HEK293T (cell line): ENCODE measurements around the gene AGAP1.
"Not testable (repeated sequence)": the region's sequence is repeated elsewhere in the genome, so short reads cannot be mapped to it uniquely, and the experiment has no call there.

Experiments used
- CTCF ChIA-PET: fragments of 350-600 bp; formaldehyde crosslinking; extraction: SDS; loops from one replicate; lab custom pipeline; 2021; ENCODE audit warnings: antibody characterized with exemption, inconsistent platforms; lab: Yijun Ruan, JAX
- POLR2A ChIA-PET: fragments of 350-600 bp; formaldehyde crosslinking; extraction: SDS; loops from one replicate; lab custom pipeline; 2020; ENCODE audit warnings: antibody characterized with exemption, inconsistent platforms; lab: Yijun Ruan, JAX
- DNase-seq: peaks from one replicate; pipeline ENCODE4 v3.0.0; 2012; ENCODE audit warnings: mixed read lengths; ENCODE audit errors: extremely low spot score
- ARNT ChIP-seq: fragments of 450-650 bp; IDR thresholded peaks from 2 replicates; pipeline ENCODE4 v1.6.1; 2017; ENCODE audit warnings: mild to moderate bottlenecking
- BHLHE40 ChIP-seq: fragments of 450-650 bp; IDR thresholded peaks from 2 replicates; pipeline ENCODE4 v1.6.1; 2016; ENCODE audit warnings: mild to moderate bottlenecking, moderate library complexity, borderline replicate concordance
- CTBP1 ChIP-seq: fragments of 450-650 bp; IDR thresholded peaks from 2 replicates; pipeline ENCODE4 v1.6.1; 2016; ENCODE audit warnings: borderline replicate concordance
- ELF4 ChIP-seq: fragments of 450-650 bp; IDR thresholded peaks from 2 replicates; pipeline ENCODE4 v1.6.1; 2017; ENCODE audit warnings: antibody characterized with exemption
- FOXA1 ChIP-seq: fragments of 450-650 bp; IDR thresholded peaks from 2 replicates; pipeline ENCODE4 v1.6.1; 2016; ENCODE audit warnings: mild to moderate bottlenecking
- FOXK2 ChIP-seq: fragments of 450-650 bp; IDR thresholded peaks from 2 replicates; pipeline ENCODE4 v1.6.1; 2016; ENCODE audit warnings: mild to moderate bottlenecking
- FOXM1 ChIP-seq: fragments of 450-650 bp; IDR thresholded peaks from 2 replicates; pipeline ENCODE4 v1.6.1; 2017; ENCODE audit warnings: mild to moderate bottlenecking, borderline replicate concordance
- HDGF ChIP-seq: fragments of 450-650 bp; IDR thresholded peaks from 2 replicates; pipeline ENCODE4 v1.6.1; 2017; ENCODE audit warnings: antibody characterized with exemption, borderline replicate concordance
- L3MBTL2 ChIP-seq: fragments of 450-650 bp; conservative IDR thresholded peaks from 2 replicates; pipeline ENCODE4 v1.6.1; 2016; ENCODE audit warnings: mild to moderate bottlenecking
- LEF1 ChIP-seq: fragments of 450-650 bp; IDR thresholded peaks from 2 replicates; pipeline ENCODE4 v1.6.1; 2017; ENCODE audit warnings: mild to moderate bottlenecking, borderline replicate concordance
- NFRKB ChIP-seq: fragments of 450-650 bp; IDR thresholded peaks from 2 replicates; pipeline ENCODE4 v1.6.1; 2016; ENCODE audit warnings: mild to moderate bottlenecking, moderate library complexity
- PKNOX1 ChIP-seq: fragments of 450-650 bp; IDR thresholded peaks from 2 replicates; pipeline ENCODE4 v1.6.1; 2016
- SP1 ChIP-seq: fragments of 450-650 bp; IDR thresholded peaks from 2 replicates; pipeline ENCODE4 v1.6.1; 2017
- SUZ12 ChIP-seq: fragments of 450-650 bp; IDR thresholded peaks from 2 replicates; pipeline ENCODE4 v1.6.1; 2016; ENCODE audit warnings: mild to moderate bottlenecking
- TARDBP ChIP-seq: fragments of 450-650 bp; IDR thresholded peaks from 2 replicates; pipeline ENCODE4 v1.6.1; 2016
- ZNF384 ChIP-seq: fragments of 450-650 bp; IDR thresholded peaks from 2 replicates; pipeline ENCODE4 v1.6.1; 2016

The AGAP1 gene

GRCh38 chr2:235757640-235758039 lies 263.8 kb downstream of the AGAP1 start:
- no peak for TF ChIP-seq BHLHE40
- no peak for TF ChIP-seq LEF1
- TF ChIP-seq ZNF384, result no peak
- no peak for TF ChIP-seq SUZ12
- TF ChIP-seq CTBP1, result no peak
- no peak for TF ChIP-seq HDGF
- no peak for TF ChIP-seq FOXA1
- TF ChIP-seq NFRKB, result no peak
- TF ChIP-seq ELF4, result no peak
- no peak for TF ChIP-seq TARDBP
- TF ChIP-seq FOXK2, result no peak
- TF ChIP-seq SP1, result no peak
- no peak for TF ChIP-seq PKNOX1
- TF ChIP-seq FOXM1, result no peak
- TF ChIP-seq ARNT, result no peak
- no peak for TF ChIP-seq L3MBTL2
- no peak for DNase-seq
- ChIA-PET CTCF (interaction anchor here (3.2 kb wide), 1 partner anchor 9 kb away, joined by 9 read pairs; no protein-coding TSS in a partner anchor), POLR2A (no interaction called here)

- TF ChIP-seq CTBP1 (no peak), ARNT (no peak), SUZ12 (no peak), ELF4 (no peak), NFRKB (no peak), L3MBTL2 (no peak), FOXK2 (no peak), LEF1 (no peak), HDGF (no peak), PKNOX1 (no peak), ZNF384 (no peak), SP1 (no peak), FOXA1 (no peak), BHLHE40 (no peak), FOXM1 (no peak), TARDBP (no peak)
- CTCF ChIA-PET, result interaction anchor here (0.5 kb wide), 1 partner anchor 355 kb away, joined by 5 read pairs; no protein-coding TSS in a partner anchor
- no peak for DNase-seq
- POLR2A ChIA-PET, result no interaction called here
Measured at GRCh38 chr2:235762832-235763598, 269.2 kb downstream of the AGAP1 start.

GRCh38 chr2:235763816-235764215 lies 270.0 kb downstream of the AGAP1 start:
- no peak for TF ChIP-seq NFRKB
- TF ChIP-seq ARNT, result no peak
- no peak for TF ChIP-seq SUZ12
- no peak for TF ChIP-seq SP1
- TF ChIP-seq TARDBP, result no peak
- no peak for TF ChIP-seq FOXA1
- no peak for TF ChIP-seq ZNF384
- TF ChIP-seq FOXM1, result no peak
- TF ChIP-seq PKNOX1, result no peak
- no peak for TF ChIP-seq ELF4
- TF ChIP-seq CTBP1, result no peak
- no peak for TF ChIP-seq FOXK2
- no peak for TF ChIP-seq HDGF
- no peak for TF ChIP-seq LEF1
- no peak for TF ChIP-seq BHLHE40
- no peak for DNase-seq
- ChIA-PET CTCF (interaction anchor here (0.5 kb wide), 1 partner anchor 356 kb away, joined by 5 read pairs; no protein-coding TSS in a partner anchor), POLR2A (no interaction called here)

GRCh38 chr2:235764478-235764877 lies 270.6 kb downstream of the AGAP1 start:
- CTCF ChIA-PET, DNase-seq, POLR2A ChIA-PET: not testable (repeated sequence)

DNA sequence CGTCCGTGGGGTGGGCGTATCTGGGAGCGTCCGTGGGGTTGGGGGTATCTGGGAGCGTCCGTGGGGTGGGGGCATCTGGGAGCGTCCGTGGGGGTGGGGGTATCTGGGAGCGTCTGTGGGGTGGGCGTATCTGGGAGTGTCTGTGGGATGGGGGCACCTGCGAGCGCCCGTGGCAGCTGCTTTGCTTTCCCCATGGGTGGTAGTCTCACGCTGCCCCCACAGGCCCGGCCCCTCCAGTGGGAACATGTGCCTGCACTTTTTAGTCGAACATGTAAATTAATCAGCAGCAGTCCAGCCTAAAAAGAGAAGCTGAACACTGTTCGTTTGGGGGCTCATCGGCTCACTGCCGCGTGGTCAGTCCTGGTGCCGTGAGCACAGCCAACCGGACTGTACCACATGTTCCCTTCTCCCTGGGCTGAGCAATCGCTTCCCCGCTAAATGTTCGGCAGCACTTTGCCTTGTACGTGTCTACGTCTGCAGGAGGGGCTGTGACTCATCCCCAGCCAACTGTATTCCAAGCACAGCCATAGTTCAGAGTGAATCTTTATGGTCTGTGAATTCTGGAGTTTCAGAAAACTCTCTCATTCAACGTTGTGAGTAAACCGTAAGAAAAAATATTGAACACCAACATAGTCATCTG lies 271.5 kb downstream of the AGAP1 start:
- TF ChIP-seq ARNT, result no peak
- no peak for TF ChIP-seq FOXM1
- no peak for TF ChIP-seq SUZ12
- no peak for TF ChIP-seq NFRKB
- TF ChIP-seq SP1, result no peak
- no peak for TF ChIP-seq LEF1
- TF ChIP-seq ELF4, result no peak
- no peak for TF ChIP-seq HDGF
- no peak for TF ChIP-seq L3MBTL2
- no peak for TF ChIP-seq CTBP1
- no peak for TF ChIP-seq FOXK2
- no peak for TF ChIP-seq PKNOX1
- no peak for TF ChIP-seq TARDBP
- no peak for TF ChIP-seq ZNF384
- CTCF ChIA-PET, result interaction anchor here (0.6 to 1.7 kb wide), 9 partner anchors 9 to 556 kb away, joined by 3 to 14 read pairs (median 4); no protein-coding TSS in a partner anchor
- POLR2A ChIA-PET, result no interaction called here
- DNase-seq, result no peak
